Inflammatory macrophage (primary cell): Measurements from ENCODE around the gene POU4F3.

Source experiments
- DNase-seq, 2 donors: peaks; one replicate each; pipeline ENCODE4 v3.0.0-alpha.2; 2020 to 2022

The POU4F3 gene

GRCh38 chr5:146340260-146341081 lies 1.8 kb downstream of the POU4F3 start:
- DNase-seq, result peak; percentile 16 to 44

- no peak for DNase-seq
These were observed 3.2 kb downstream of the POU4F3 start for GRCh38 chr5:146341854-146342253.

GRCh38 chr5:146342519-146342881 lies 3.9 kb downstream of the POU4F3 start:
- no peak for DNase-seq

- DNase-seq, result no peak
These were observed 4.5 kb downstream of the POU4F3 start for GRCh38 chr5:146342882-146343865.

- DNase-seq, result peak in 1 of 2 donors; percentile 26
These were observed 5.8 kb downstream of the POU4F3 start for GRCh38 chr5:146344155-146345118.

- no peak for DNase-seq
These were observed 6.6 kb downstream of the POU4F3 start for GRCh38 chr5:146345240-146345577.

- DNase-seq, result no peak
These were observed 7.1 kb downstream of the POU4F3 start for GRCh38 chr5:146345578-146346366.

GRCh38 chr5:146357126-146357525 lies 18.5 kb downstream of the POU4F3 start:
- DNase-seq, result no peak

GRCh38 chr5:146359836-146360235 lies 21.2 kb downstream of the POU4F3 start:
- no peak for DNase-seq

GRCh38 chr5:146363161-146363874 lies 24.7 kb downstream of the POU4F3 start:
- peak; percentile 73 to 77 for DNase-seq

GRCh38 chr5:146365618-146366017 lies 27.0 kb downstream of the POU4F3 start:
- DNase-seq, result no peak

- DNase-seq, result no peak
These were observed 28.3 kb downstream of the POU4F3 start for GRCh38 chr5:146366904-146367303.

GRCh38 chr5:146368137-146368536 lies 29.5 kb downstream of the POU4F3 start:
- DNase-seq, result no peak

- no peak for DNase-seq
These were observed 31.1 kb downstream of the POU4F3 start for GRCh38 chr5:146369691-146370090.

- no peak for DNase-seq
These were observed 38.2 kb downstream of the POU4F3 start for GRCh38 chr5:146376821-146377220.

GRCh38 chr5:146378986-146379385 lies 40.3 kb downstream of the POU4F3 start:
- DNase-seq, result no peak

GRCh38 chr5:146380714-146381113 lies 42.1 kb downstream of the POU4F3 start:
- no peak for DNase-seq

- no peak for DNase-seq
These were observed 49.7 kb downstream of the POU4F3 start for GRCh38 chr5:146388386-146388785.

- DNase-seq, result no peak
These were observed 51.8 kb downstream of the POU4F3 start for GRCh38 chr5:146390469-146390868.
